22Rv1 (cell line): ENCODE data around the gene COL13A1.
A peak's percentile ranks its signal among the peaks of the same experiment; 100 is the strongest.

Experiments
- H3K27ac ChIP-seq: fragments of 450-650 bp; 2 replicates; pipeline ENCODE4 v1.5.1; 2017
- CTCF ChIP-seq: fragments of 450-650 bp; IDR thresholded peaks from 2 replicates; pipeline ENCODE4 v1.5.1; 2017; ENCODE audit warnings: mild to moderate bottlenecking
- ZFX ChIP-seq: fragments of 450-650 bp; IDR thresholded peaks from 2 replicates; pipeline ENCODE4 v1.6.1; 2017; ENCODE audit warnings: antibody characterized with exemption, borderline replicate concordance

COL13A1 gene

DNA sequence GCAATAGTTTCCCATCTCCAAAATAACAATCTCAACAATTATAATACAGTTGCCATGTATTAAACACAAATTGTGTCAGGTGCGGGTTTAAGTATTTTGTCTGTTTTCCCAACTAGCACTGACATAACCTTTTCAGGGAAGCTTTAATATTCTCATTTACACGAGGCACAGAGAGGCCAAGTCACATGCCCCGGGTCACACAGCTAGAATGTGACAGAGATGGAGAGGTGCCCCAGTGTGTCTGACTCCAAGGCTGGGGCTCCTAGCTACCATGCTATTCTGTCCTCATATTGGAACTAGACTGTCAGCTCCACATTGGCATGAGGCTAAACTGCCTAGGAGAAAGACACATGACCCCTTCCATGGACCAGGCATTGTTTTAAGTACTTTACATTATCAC, 77.2 kb downstream of the COL13A1 start:
- TF ChIP-seq ZFX (no peak), CTCF (no peak)
- no peak overlapping the region for H3K27ac ChIP-seq

GRCh38 chr10:69879634-69880257, 78.0 kb downstream of the COL13A1 start:
- no peak for TF ChIP-seq ZFX
- TF ChIP-seq CTCF, result no peak
- no peak overlapping the region for H3K27ac ChIP-seq

- H3K27ac ChIP-seq, result no peak overlapping the region
Observed at GRCh38 chr10:69880301-69881081, 78.8 kb downstream of the COL13A1 start.

GRCh38 chr10:69881202-69881601, 79.5 kb downstream of the COL13A1 start:
- no peak overlapping the region for H3K27ac ChIP-seq
- TF ChIP-seq CTCF, result no peak
- no peak for TF ChIP-seq ZFX

More at GRCh38 chr10:69880301-69881081, 78.8 kb downstream of the COL13A1 start:
- TF ChIP-seq CTCF (no peak), ZFX (no peak)

- TF ChIP-seq ZFX (no peak), CTCF (peak; percentile 33)
- H3K27ac ChIP-seq, result no peak overlapping the region
Observed at GRCh38 chr10:69883310-69884023, 81.8 kb downstream of the COL13A1 start.

GRCh38 chr10:69884024-69884367, 82.3 kb downstream of the COL13A1 start:
- TF ChIP-seq CTCF (no peak), ZFX (no peak)
- H3K27ac ChIP-seq, result no peak overlapping the region

DNA sequence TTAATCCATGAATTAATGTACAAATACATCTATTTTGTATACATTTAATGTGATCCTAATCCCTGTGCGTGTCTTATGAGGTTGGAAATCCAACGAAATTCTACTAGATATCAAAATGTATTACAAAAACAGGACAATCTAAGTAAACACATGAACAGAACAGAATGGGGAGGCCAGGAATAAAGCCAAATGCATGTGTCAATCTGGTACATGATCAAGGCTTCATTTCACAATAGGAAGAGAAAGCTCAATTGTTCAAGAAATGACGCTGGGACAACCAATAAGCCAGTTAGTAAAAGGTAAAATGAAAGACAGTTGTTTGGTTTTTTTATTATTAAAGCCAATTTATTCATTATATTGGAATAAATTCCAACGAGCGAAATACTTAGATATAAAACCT, 83.0 kb downstream of the COL13A1 start:
- no peak for TF ChIP-seq CTCF
- TF ChIP-seq ZFX, result no peak

More for the DNA sequence above, 83.0 kb downstream of the COL13A1 start:
- H3K27ac ChIP-seq, result no peak overlapping the region
